GM11168 (cell line): Measurements from ENCODE around the gene HOXB1.

Experiments
- in situ Hi-C: fragments of 300-500 bp; cut with MboI; formaldehyde crosslinking; loops from one replicate; pipeline ENCODE4 v1.12.0; 2022; ENCODE audit warnings: low sequenced_read_pairs; ENCODE audit not compliant: unreplicated experiment

HOXB1 gene

DNA sequence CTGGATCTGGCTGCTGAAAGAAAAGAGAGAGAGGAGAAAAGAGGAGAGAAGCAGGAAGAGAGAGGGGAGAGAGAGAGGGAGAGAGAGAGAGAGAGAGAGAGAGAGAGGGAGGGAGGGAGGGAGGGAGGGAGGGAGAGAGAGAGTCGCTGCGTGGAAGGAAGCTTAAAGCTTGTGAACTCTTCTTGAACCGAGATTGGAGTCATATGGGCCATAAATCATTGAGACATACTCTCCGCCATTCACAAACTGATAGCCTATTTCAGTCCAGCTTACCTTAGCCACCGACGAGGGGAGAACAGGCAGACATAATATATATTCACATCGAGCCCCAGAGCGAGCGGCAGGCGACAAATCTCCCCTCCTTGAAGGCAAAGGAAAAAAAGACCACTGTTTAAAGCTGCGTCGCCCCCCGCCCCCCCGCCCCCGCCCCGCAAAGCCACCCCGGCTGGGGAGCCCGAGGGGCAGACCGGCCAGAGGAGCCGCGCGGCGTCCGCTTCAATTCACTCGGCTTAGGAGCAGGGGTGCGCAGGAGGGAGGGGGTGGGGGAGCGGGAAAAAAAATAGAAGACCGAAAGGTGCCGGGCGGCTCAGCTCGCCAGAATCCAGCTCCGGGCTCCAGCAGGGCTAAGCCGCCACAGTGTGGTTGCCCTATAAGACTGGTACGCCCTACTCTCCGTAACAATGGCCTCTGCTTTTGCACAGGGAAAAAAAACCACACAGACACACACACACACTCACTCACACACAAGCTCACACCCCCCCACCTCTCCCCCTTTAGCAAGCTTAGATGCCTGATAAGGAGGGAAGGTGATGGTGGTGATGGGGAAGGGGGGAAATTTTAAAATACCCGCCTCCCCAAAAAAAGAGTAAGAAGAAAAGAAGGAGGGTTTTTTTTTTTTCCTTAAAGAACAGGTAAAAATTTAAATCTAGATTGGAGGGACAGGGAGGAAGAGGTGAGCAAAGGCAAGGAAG lies 24.7 kb upstream of the HOXB1 start:
- in situ Hi-C loops = no loop called here

DNA sequence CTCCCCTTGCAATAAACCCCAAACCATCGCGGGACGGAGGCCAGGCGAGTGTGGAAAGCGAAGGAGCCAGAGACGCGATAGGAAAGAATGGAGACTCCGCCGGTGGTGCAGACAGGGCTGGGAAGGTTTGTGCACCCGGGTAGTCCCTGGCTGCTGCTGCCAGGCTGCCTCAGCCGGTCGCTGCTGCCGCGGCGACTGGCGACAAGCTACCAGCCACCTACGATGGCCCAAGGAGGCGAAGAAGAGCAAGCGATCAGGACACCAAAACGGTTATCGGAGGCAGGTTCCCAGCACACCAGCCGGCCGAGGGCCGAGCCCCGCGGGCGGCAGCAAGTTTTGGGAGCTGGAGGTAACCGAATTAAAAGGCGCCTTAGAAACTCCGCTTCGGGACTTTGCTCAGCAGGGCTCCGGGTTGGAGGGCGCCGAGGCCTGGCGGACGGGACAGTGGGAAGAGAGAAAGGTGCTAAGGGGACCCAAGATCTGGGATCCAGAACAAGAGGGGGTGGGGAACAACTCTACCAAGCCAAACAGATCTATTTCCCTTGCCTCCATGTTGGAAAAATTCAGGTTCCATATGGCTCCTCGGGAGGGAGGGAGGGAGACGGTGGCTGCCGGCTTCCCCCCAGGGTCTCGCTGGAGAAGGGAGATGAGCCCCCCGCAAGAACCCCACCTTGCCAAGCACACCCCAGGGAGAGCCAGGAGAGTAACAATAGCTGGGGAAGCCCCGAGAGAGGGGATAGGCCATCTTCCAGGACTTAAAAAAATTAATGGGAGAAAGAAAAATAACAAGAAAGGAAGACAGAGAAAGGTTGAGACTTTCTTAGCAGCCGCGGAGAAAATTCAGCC lies 23.8 kb upstream of the HOXB1 start:
- in situ Hi-C loops = no loop called here

DNA sequence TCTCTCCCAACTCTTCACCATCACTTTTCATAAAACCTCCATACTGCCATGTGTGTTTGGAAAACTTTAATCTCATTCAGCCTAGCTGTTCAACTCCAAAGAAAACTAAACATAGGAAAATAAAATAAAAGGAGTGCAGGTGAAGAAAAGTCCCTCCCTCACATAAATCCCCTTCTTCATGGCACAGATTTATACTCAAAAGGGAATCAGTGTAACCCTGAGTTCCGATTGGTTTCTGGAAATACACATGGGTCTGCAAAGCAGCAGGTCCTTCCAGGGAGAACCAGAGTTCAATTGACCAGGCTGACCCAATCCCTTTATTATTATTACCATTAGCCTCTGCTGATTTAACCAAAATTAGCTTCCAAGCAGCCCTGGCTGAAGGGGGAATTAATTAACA lies 23.0 kb upstream of the HOXB1 start:
- in situ Hi-C loops = no loop called here

DNA sequence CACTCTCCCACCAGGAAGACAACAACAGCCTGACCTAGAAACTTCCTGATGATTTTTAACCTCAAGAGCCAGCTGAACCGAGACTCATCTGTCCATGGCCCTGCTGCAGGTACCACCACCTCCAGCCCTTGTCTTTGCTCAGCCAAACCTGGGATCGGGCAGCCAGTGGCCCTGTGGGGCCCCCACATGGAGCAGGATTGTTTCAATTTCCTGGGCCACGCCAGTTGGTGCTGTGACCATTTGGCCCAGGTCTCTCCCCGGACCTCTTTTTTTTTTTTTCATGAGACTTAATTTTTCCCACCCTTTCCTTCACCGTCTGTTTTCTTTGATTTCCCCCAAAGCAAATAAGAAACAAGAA lies 22.4 kb upstream of the HOXB1 start:
- in situ Hi-C loops = no loop called here

DNA sequence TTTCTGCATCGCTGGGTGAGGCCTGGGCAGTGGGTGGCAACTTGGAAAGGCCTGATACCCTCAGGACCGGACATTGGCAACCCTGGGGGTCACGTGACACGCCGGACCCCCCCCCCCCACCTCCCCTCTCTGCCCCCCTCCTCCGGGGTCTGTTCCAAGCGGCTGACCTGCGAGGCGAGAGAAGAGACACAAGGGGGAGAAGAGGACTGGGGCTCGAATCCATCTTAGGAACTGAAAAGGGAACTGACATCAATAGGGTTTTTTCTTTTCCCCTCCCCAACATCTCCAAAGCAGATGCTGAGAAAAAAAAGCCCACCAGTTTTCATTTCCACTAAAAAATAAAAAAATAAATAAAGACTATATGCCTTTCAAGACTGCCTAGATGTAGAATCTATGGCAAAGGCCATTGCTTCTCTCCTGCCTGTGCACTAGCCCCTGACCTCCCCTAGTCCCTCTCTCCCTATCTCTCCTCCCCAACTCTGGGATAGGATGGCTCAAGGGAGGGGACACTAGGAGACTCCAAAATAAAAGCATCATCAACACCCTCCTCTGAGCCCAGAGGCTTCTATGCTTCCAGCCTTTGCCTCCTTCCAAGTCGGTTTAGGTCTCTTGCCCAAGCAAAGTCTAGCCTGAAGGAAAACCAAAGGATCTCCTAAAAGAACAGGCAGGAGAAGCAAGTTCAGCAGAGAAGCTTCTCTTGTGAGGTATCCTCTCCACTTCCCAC lies 21.8 kb upstream of the HOXB1 start:
- in situ Hi-C loops = no loop called here

DNA sequence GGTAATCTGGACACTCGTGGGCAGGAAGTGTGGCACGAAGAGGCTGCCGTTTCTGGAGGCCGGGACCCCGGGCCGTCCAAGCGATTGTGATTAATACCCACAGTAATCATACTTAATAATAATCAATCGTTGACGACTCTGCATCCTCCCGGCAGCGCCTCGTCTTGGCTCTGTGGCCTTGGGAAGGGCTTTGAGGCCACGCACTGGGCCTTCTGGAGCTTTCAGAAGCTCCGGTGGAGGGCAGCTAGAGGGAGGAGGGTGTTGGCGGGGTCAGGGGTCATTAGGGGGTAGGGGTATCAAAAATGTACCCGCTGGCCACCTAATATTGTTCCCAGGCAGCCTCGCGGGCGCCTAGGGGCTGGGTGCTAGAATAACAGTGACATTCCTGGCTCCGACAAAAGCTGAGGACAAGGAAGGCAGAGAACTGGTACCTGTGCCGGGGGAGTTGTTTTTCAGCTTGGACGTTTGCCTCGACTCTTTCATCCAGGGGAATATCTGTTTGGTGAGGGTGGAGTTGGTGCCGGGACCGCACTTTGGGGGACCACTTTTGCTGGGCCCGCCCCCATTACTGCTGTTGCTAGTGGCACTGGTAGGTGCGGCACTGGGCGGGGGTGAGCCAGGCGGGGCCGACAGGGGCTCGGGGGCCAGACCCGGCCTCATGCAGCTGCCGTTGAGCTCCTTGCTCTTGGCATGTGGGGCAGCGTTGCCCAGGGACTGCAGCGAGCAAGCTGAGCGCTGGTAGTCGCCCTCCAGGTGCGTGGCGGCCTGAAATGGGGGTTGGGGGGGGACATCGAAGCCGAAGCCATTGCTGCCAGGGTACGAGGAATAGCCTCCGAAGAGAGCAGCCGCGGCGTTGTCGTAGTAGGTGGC lies 21.0 kb upstream of the HOXB1 start:
- in situ Hi-C loops = no loop called here

DNA sequence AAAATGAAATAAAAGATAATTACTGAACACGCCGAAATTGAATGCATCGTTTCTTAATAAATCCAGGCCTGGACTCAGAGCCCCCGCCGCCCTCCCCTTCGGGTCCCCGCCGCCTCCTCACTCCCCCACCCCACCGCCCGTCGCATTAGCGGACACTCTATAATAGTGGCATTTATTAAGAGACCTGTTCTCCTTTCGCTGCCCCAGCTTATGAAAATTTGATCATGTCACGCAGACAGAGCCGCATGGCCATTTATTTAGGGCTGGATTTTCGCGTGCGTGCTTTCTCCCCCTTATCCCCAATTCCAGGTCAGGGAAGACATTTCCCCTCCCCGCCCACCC lies 20.4 kb upstream of the HOXB1 start:
- in situ Hi-C loops = no loop called here

DNA sequence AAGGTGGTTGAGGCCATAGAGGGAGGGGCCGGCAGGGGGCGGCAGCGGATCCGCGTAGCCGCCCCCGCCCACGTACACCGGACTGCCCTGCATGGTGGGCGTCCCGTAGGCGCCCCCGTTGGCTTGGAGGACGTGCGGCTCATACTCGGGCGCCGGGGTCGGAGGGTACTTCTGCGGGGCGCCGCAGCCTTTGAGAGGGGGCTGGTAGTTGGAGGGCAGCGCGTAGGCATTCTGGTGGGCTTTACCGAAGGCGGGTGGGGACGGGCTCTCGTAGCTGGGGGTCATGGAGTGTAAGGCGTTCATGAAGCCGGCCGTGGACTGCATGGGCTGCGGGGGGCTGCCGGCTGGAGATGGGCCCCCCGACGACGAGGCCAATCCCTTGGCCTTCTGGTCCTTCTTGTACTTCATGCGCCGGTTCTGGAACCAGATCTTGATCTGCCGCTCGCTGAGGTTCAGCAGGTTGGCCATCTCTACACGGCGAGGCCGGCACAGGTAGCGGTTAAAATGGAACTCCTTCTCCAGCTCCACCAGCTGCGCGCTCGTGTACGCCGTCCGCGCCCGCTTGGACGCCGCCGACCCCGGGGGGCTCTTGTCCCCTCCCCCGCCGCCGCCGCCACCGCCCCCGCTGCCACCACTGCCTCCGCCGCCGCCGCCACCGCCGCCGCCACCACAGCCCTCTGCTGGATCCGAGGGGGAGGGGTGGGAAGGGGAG lies 19.8 kb upstream of the HOXB1 start:
- in situ Hi-C loops = no loop called here

DNA sequence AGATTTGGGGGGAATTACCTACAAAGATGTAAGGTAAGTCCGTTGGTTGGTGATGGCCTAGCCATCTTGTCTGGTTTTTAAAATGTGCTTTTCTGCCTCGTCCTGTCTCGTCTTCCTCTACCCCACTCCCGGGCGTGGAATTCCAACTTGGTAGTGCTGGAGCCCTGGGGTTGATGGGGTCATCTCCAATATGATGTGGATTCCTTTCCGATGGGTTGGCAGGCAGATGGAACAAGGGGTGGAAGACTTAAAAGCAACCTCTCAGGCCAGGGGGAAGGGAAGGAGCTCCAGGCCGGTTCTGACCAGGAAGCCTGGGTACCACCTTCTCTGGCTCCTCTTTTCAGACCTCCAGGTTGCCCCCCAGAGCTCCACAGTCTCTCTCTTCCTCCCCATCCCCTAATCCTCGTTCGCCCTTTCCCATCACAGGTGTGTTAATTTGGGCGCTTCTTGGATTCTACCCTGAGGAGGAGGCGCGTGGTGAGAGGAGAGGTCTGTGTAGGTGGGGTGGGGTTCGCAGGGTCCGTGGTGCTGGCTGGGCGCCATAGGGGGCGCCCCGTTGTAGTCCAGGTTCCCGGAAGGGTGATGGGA lies 19.2 kb upstream of the HOXB1 start:
- in situ Hi-C loops = no loop called here

DNA sequence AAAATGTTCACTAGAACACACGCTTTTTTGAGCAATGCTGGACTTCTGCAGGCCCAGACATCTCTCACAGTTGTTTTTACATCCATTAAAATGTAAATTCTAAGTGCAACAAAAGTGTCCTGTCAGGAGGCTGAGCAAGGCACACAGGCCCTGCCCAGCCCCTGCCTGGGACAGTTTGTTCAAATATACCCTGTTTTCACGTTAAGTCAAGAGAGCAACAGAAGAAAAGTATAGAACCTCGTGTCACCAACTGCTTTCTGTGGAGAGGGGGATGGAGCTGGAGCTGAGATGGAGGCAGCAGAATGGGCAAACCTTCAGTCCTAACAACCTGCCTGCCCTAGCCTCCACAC lies 18.4 kb upstream of the HOXB1 start:
- in situ Hi-C loops = no loop called here

DNA sequence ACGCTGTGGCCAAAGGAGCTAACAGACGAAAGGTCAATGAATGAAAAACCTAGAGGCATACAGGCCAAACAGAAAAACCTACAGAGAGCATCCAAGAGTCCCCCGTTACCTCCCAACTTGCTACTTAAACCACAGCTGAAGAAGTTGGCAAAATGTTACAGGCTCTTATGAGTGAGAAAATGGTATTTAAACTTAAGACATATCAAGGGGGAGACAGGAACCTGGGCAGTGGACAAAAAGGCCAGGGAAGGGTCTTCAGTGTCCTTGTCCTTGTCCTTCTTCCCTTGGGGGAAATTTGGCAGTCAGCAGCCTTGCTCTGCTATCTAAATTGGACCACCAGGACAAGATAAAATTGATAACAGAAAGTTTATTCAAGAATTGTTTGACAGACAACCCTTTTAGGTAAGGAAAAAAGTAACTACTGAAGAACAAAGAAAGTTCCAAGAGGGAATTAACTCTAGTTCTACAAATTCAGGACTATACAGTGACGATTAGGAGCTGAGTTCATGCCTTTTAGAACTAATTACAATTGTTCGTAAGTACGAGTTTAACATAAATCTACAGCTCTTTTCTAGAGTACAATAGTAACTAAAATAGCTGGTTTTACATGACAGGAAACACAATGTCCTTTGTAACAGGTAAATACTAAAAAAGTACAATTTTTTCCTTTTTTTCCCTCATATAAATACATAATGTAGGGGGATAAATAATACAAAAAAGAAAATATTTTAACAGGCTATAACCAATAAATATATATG lies 17.9 kb upstream of the HOXB1 start:
- in situ Hi-C loops = no loop called here

DNA sequence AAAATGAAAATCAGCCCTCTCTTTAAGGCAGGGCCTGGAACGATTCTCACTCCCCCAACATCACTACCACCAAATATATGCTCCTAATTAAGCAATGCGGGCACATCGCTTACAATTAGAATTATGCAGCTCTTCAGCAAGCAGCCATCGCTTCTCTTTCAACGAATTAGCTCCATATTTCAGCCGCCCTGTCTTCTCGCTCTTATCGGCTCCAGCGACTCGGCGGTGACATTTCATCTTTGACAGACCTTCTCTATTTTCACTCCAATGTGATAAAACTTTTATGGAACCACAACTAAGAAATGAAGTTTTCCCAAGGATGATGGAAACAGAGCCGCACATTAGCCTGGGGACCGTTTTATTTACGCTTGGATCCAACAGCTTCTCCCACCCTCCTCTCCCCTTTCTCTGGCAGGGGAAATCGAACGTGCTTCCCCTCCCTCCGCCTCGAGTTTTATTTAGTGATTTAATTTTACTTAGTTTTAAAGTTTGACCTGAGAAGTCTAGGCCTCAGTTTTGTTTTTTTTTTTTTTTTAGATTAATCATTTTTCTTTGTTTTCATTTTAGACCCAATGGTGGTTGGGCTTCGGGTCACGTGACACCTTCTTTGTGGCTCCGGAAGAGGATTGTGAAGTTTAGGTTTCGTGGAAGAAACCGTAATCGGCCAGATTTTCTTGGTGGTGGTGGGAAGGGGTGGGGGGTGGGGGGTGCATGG lies 17.2 kb upstream of the HOXB1 start:
- in situ Hi-C loops = no loop called here

DNA sequence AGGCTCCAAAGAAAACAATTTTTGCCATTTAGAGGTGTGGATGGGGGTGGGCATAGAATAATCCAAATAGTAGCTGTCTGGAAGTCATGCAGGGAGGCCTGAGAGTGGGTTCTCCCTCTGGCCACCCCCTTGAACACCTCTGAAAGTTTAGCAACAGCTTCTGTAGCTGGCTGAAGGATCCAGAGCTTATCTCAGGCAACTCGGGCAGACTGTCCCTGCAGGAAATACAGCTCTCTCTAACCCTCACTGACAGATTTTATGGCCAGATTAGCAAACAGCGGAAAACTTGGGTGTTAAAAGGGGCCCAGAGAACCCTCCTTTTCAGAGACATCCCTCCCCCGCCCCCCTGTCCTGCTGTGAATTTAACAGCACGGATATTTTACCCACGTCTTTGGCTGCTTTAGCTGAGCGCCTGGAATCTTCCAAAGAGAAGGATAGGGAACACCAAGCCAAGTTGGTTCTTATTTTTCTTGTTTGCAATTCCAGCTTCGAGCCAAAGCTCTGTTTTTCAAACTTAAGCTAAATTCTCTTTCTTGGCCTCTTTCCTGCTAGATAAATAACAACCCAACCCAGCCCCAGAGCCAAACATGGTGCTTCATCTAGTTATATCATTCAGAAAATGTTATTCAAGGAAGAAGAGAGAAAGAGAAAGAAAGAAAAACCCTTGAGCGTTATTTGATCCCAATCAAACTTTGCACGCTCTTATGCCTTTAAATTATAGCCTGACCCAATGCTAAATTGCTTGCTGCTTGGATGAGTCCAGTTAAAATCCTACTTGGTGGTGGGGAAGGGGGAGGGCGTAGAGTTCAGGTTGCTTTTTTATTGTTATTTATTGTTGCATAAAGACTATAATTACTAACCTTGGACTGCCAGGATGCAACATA lies 16.4 kb upstream of the HOXB1 start:
- in situ Hi-C loops = no loop called here

DNA sequence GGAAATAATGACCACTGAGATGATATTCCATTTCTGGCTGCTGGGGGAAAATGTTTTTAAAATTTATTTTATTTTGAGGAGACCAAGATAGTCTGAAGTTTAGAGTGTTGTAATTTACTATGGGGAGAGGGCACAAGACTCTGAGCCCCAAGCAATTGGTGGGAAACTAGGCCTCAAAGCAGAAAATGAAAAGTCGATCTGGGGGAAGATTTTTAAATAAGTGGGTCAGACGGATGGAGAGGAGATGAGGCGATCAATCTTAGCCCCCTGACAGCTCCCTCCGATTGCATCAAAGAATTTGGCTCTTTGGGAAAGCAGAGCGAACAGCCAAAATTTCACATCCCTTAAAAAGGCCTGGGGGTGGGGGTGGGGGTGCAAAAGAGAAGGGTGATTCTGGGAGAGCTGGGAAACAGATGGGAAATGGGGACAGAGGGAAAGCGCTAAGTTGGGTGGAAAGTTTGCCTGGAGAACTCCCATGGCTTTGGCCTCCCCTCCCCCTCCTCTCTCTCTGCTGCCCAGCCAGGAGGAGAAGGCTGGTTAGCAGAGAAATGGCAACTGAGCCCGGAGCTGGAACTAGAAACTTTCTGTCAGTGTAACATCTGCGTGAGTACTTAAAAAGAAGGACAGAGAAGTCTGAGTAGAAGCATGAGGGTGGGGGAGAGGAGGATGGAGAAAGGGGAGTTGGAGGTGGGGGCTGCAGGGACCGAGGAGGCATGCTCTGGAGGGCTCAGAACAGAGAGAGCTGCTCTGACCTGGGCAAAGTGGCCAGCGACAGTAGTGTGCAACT lies 15.5 kb upstream of the HOXB1 start:
- in situ Hi-C loops = no loop called here

DNA sequence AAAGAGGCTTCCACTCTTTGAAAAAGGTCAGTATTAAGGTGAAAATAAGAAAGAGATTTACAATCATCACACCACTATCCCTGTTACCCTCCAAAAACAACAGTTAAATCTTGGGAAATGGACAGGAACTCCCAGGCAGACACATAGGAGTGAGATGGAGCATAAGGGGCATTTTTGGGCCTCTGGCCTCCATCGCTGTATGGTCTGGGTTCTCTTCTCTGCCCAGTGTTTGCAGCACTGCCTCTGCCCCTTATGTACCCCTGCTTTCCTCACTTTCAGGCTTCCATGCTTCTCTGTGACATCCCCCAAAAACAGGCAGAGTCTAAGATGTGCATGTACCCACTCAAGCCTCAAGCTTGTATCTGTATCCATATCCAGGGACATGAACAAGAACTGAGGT lies 14.7 kb upstream of the HOXB1 start:
- in situ Hi-C loops = no loop called here

DNA sequence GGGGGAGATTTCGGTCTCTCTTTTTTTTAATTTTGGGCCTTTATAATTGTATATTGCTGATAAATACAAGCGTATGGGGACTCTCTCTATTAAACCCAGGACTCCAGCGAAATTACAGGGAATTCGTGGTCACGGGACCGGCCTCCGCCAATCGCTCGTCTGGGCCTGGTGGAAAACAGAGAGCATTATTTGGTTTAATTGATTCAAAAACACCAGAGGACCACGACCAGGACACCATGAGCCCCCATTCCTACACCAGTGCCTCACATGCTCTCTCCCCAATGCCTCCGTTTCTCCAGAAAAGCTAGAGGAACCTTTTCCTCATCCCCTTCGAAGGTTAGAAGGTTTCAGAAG lies 14.2 kb upstream of the HOXB1 start, which contains the start of gene HOXB2:
Gene HOXB2, minus strand, starts transcription at position 88 of the 354 bp plus-strand sequence. CDS start 198 bp downstream, outside the sequence.
- in situ Hi-C loops = no loop called here
